CMK (cell line): ENCODE data around the gene TREH.

Experiments
- DNase-seq: peaks from one replicate; pipeline ENCODE4 v3.0.0-alpha.2; 2010; ENCODE audit warnings: low read depth

TREH gene

GRCh38 chr11:118610225-118610772 lies 69.2 kb downstream of the TREH start:
- no peak for DNase-seq

GRCh38 chr11:118609380-118610224 lies 69.8 kb downstream of the TREH start:
- no peak for DNase-seq

GRCh38 chr11:118608360-118609227 lies 70.9 kb downstream of the TREH start:
- no peak for DNase-seq

GRCh38 chr11:118607401-118608359 lies 71.8 kb downstream of the TREH start, which contains the start of gene PHLDB1:
TSS of gene PHLDB1 (plus strand) at chr11:118607615. CDS start at chr11:118613837, 6,222 bp downstream.
- DNase-seq, result no peak
